ENCODE measurements around the gene ESYT1. TPM values are rescaled to one million over a fixed set of nuclear protein-coding genes. Genes with fewer than 3 reads are reported as not detected.

The ESYT1 gene
- total and polyA plus RNA-seq, 9 of the 15 experiments (the other 6 are each of a cell fraction or from before 2014, with no cell fraction given): 132 to 420 (median 164) TPM

DNA sequence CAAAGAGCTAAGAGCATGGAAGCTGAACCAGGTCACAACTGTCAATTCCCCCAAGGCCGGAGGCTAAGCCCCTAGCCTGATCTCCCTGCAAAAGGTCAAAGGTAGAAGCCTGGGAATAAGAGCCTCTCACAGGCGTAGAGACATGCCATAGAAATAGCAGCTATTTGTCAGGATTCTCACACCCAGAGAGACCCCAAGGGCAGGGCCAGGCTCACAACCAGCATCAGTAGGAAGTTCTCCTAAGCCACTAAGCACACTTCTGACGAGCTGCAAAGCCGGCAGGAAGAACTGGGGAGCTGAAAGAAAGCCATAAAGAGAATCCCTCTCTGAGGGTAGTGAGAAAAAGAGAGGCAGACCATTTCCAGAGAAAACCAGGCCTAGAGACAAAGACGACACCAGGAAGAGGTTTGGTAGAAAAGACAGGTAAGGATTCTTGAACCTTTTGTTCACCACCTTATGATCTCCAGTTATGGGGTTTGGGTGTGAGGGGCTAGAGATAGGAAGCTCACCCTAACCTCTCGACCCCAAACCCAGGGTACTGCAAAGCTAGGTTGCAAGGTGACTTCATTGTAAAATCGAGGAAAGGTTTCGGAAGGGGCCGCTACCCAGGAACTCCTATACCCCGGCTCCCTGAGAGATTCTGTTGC lies 60.2 kb downstream of the ESYT1 start:
- in situ Hi-C loops (cut with MboI): loop anchor here (5.0 kb wide), 1 partner anchor 61 kb away; the partner anchor contains the start of gene ESYT1
- ChIA-PET CTCF (ENCODE audit: low intra/inter-chr PET ratio) (interaction anchor here (0.8 to 2.9 kb wide), 5 partner anchors 69 to 457 kb away, joined by 4 to 36 read pairs (median 9); partner anchors contain the start of gene ZC3H10), POLR2A (interaction anchor here (0.6 to 5.9 kb wide), 17 partner anchors 12 to 1211 kb away, joined by 3 to 54 read pairs (median 4); partner anchors contain the start of genes ANKRD52, ESYT1, MYL6 and RNF41)
- Histone ChIP-seq H3K4me2 (ENCODE audit: insufficient read depth, low read length) (peak overlapping the region; percentile 90), H3K27ac (ENCODE audit: extremely low read depth, low read depth, low read length) (peak overlapping the region; percentile 76), H3K79me2 (ENCODE audit: control insufficient read depth, insufficient read depth, low read length) (peaks cover 42% of the 10 kb centered on the region), H2AFZ (ENCODE audit: low read depth, low read length) (peak overlapping the region; percentile 32; the same call in 1 of the 2 replicates), H3K4me1 (replicated peaks in 1 of 2; ENCODE audit: control insufficient read depth in 2 of 2, insufficient read depth in 2 of 2, low read length in 2 of 2) (peaks cover 4 to 16% of the 10 kb centered on the region in 2 experiments; a peak in 3 of 5 replicates), H3K9me3 (replicated peaks; ENCODE audit: control insufficient read depth, insufficient read depth, low read depth, low read length) (no peaks in the 10 kb centered on the region), H3K36me3 (ENCODE audit: control insufficient read depth, insufficient read depth, low read length) (peaks cover 41% of the 10 kb centered on the region), H3K27me3 (ENCODE audit: control insufficient read depth in 2 of 2, insufficient read depth in 2 of 2, low read length in 2 of 2) (no peaks in the 10 kb centered on the region), H4K20me1 (replicated peaks; ENCODE audit: control insufficient read depth, insufficient read depth, low read length) (no peaks in the 10 kb centered on the region), H3K9me1 (ENCODE audit: control insufficient read depth, insufficient read depth, low read length) (no peaks in the 10 kb centered on the region), H3K9ac (ENCODE audit: insufficient read depth in 1 of 2, low read depth in 2 of 2, low read length in 2 of 2) (peak overlapping the region; percentile 79 to 96), H3K4me3 (peak overlapping the region; percentile 85)
- WGBS (ENCODE audit: insufficient coverage, low coverage, missing lambda C conversion rate): 3% methylated on average over 10 of the region's 10 CpGs
- ATAC-seq (no peak), DNase-seq (ENCODE audit: extremely low read depth in 1 of 4, low spot score in 3 of 4) (no peak), FAIRE-seq (peak; percentile 74)
- TF ChIP-seq NR2C1 (IDR thresholded peaks at IDR 0.05) (peak; percentile 47), NR2C1 (tag; IDR thresholded peaks at IDR 0.05) (peak; percentile 6; the same call in 1 of the 2 replicates)
- TF ChIP-seq, protein P1, sequence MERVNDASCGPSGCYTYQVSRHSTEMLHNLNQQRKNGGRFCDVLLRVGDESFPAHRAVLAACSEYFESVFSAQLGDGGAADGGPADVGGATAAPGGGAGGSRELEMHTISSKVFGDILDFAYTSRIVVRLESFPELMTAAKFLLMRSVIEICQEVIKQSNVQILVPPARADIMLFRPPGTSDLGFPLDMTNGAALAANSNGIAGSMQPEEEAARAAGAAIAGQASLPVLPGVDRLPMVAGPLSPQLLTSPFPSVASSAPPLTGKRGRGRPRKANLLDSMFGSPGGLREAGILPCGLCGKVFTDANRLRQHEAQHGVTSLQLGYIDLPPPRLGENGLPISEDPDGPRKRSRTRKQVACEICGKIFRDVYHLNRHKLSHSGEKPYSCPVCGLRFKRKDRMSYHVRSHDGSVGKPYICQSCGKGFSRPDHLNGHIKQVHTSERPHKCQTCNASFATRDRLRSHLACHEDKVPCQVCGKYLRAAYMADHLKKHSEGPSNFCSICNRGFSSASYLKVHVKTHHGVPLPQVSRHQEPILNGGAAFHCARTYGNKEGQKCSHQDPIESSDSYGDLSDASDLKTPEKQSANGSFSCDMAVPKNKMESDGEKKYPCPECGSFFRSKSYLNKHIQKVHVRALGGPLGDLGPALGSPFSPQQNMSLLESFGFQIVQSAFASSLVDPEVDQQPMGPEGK (CRISPR knock-in tag; IDR thresholded peaks at IDR 0.05; ENCODE audit: borderline replicate concordance): no peak
- intact Hi-C loops (cut with micrococcal nuclease): no loop called here
- BruUV-seq (replicated peaks): no TSS peak

All from K562 (cell line).